GM21526 (cell line): ENCODE results near the gene ZER1.
"Not testable (repeated sequence)": the region's sequence is repeated elsewhere in the genome, so short reads cannot be mapped to it uniquely, and the experiment has no call there.

Experiments used
- ATAC-seq: cut with Tn5 transposase; IDR thresholded peaks from one replicate; pipeline ENCODE4 v1.9.1; 2021; ENCODE audit warnings: moderate library complexity; ENCODE audit not compliant: unreplicated experiment, low FRiP score

The ZER1 gene

GRCh38 chr9:128771745-128772519 is at the start of gene ZER1:
Gene ZER1 (minus strand): TSS chr9:128771927. CDS start chr9:128755565, 16,362 bp downstream.
- peak; percentile 81 for ATAC-seq

DNA sequence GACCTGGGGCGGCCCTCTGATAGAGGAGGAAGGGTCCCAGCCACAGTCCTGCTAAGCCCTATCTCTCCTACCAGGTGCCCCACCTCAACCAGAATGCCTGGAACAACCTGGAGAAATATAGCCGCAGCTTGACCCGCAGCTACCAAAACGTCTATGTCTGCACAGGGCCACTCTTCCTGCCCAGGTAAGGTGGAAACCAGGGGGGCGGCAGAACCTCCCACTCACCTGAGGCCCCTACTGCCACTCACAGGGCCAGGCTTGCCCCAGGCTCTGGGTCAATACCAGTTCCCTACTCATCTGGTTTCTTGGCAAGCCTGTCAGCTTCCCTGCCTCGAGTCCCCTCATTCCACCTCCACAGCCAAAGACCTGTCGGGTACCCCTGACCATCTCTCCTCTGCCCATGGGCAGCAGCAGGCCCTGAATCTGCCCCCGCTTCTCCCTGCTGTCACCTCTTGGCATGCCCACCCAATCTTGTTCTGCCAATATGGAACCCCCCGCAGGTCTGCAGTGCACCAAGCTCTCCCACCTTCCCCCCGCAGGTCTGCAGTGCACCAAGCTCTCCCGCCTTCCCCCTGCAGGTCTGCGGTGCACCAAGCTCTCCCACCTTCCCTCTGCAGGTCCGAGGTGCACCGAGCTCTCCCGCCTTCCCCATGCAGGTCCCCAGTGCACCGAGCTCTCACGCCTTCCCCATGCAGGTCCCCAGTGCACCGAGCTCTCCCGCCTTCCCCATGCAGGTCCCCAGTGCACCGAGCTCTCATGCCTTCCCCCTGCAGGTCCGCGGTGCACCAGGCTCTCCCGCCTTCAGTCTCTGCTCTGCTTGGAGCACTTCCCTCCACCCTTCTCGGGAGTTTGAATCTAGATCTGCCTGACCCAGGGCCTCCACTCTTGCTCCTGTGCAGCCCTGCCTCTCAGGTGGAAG is 49.2 kb upstream of the ZER1 start:
- no peak for ATAC-seq

- no peak for ATAC-seq
Measured at GRCh38 chr9:128819716-128820664, 48.3 kb upstream of the ZER1 start.

DNA sequence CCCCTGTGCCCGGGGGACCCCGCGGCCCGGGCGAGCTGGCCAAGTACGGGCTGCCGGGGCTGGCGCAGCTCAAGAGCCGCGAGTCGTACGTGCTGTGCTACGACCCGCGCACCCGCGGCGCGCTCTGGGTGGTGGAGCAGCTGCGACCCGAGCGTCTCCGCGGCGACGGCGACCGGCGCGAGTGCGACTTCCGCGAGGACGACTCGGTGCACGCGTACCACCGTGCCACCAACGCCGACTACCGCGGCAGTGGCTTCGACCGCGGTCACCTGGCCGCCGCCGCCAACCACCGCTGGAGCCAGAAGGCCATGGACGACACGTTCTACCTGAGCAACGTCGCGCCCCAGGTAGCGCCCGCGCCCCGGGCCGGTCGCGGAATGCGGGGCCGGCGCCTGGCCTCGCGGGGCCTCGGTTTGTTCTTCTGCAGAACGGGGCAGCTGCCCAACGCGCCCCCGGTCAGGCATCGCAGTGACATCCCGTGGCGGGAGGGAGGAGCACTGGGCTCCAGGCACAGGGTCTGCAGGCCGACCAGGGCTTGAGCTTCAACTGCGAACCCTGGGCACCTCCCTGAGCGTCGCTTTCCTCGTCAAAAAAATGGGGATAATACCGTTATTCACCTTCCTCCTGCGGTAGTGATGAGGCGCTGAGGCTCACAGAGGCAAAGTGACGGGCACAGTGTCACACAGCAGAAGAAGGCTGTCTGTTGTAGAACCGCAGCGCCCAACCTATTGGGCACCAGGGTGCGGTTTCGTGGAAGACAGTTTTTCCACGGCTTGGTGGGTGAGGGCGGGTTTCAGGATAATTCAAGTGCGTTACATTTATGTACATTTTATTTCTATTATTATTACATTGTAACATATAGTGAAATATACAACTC is 47.4 kb upstream of the ZER1 start:
- ATAC-seq, result peak; percentile 30

DNA sequence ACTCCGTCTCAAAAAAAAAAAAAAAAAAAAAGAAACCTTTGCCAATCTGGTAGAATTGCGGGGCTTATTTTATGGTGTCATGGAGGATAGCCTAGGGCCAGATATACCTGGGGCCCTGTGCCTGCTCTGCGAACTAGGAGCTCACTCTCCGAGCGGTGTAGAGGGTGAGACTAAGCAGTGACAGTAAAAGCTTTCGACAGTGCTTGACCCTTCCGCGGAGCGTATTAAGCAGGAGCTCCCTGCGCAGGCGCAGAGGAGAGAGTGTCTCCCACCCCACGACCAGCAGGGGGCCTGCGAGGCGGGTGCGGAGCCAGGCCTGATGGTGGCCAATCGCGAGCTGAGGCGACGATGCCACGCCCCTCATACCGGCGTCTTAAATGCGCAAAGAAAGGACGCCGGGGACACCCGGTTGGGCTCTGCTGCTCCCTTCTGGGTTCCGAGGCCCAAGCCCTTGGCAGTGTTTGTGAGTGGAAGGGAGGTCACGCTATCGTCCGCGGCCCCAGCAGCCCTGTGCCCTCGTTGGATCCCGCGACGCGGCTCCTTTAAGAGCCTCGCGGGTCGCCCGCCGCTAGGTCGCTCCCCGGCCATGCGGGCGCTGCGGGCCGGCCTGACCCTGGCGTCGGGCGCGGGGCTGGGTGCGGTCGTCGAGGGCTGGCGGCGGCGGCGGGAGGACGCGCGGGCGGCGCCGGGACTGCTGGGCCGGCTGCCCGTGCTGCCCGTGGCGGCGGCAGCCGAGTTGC is 46.5 kb upstream of the ZER1 start, which contains the start of gene ENDOG:
ENDOG (plus strand) TSS at position 402 of the 740 bp plus-strand sequence; CDS start at position 587, 185 bp downstream.
- peak; percentile 85 for ATAC-seq

DNA sequence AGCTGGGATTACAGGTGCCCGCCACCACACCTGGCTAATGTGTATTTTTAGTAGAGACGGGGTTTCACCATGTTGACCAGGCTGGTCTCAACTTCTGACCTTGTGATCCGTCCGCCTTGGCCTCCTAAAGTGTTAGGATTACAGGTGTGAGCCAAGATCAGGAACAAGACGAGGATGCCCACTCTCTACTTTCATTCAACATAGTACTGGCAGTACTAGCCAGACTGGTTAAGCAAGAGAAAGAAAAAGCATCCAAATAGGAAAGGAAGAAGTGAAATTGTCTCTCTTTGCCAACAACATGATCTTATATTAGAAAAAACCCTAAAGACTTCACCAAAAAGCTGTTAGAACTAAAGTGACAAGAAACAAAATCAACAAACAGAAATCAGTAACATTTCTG is 39.1 kb upstream of the ZER1 start:
- ATAC-seq, result no peak

GRCh38 chr9:128809831-128810230 is 38.1 kb upstream of the ZER1 start:
- no peak for ATAC-seq

- no peak for ATAC-seq
Measured at GRCh38 chr9:128809036-128809599, 37.4 kb upstream of the ZER1 start.

DNA sequence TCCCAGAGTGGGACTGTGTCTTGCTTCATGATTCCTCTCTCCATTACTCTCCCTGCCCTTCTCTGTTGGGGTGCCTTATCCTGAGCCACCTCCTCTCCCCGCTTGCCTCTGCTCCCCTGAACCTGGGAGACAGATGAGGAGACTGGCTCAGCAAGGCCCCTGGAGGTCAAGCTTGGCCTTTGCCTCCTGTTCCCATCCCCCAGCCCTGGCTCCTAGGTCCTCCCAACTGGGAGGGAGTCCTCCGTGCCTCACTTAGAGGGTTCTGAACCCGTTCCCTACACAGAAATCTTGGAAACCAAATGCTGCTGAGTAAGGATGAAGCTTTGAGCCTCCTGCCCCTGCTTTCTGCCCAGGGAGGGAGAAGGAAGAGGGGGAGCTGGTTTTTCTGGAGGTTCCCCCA is 36.8 kb upstream of the ZER1 start:
- ATAC-seq, result no peak

- no peak for ATAC-seq
Measured at GRCh38 chr9:128807827-128808226, 36.1 kb upstream of the ZER1 start.

DNA sequence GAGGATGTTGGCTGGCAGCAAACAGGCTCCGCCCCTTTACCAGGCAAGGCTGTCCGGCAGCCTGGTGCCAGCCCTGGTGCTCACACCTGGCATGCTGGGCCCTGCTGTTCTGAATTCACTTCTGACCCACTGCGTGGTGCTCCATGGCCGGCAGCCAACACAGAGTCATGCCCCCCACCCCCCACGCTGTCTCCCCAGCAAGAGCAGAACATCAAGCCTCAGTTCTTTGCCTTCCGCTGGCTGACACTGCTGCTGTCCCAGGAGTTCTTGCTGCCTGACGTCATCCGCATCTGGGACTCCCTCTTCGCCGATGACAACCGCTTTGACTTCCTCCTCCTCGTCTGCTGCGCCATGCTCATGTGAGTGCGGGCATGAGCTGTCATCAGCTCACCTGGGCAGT is 33.9 kb upstream of the ZER1 start:
- ATAC-seq, result no peak

- no peak for ATAC-seq
Measured at GRCh38 chr9:128802482-128802881, 30.8 kb upstream of the ZER1 start.

- ATAC-seq, result no peak
Measured at GRCh38 chr9:128800061-128800460, 28.3 kb upstream of the ZER1 start.

GRCh38 chr9:128798896-128799295 is 27.2 kb upstream of the ZER1 start:
- ATAC-seq, result no peak

DNA sequence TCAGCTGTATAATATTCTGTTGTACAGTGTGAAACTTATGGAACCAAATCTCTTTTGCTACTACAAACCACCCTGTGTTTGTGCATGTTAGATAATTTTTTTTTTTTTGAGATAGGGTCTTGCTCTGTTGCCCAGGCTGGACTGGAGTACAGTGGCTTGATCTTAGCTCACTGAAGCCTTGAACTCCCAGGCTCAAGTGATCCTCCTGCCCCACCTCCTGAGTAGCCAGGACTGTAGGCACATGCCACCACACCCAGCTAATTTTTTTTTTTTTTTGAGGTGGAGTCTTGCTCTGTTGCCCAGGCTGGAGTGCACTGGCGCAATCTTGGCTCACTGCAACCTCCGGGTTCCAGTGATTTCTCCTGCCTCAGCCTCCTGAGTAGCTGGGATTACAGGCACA is 23.2 kb upstream of the ZER1 start:
- not testable (repeated sequence) for ATAC-seq

- no peak for ATAC-seq
Measured at GRCh38 chr9:128792978-128793686, 21.4 kb upstream of the ZER1 start.

- no peak for ATAC-seq
Measured at GRCh38 chr9:128792134-128792533, 20.4 kb upstream of the ZER1 start.

DNA sequence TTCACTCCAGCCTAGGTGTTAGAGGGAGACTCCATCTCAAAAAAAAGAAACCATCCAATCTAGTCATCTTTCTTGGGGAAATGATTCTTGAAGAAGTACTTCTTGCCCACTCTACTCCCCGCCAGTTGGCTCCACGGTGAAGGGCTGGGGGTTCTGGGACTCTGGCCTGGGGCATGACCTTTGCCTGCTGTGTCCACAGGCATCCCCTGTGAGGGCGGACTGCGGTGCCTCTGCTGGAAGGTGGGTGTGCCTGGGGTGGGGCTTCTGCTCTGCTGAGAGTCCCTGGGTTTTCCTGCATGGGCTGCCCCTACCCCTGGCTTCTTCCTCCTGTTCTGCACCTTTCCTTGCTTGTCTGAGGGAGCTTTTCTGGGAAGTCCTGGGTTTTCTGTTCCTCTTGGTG is 18.8 kb upstream of the ZER1 start:
- ATAC-seq, result no peak
